Esophagus muscularis mucosa (tissue), 4 donors: ENCODE results near the gene MOCOS. TPM values are rescaled to one million over a fixed set of nuclear protein-coding genes. Genes with fewer than 3 reads are reported as not detected.

Experiments used
- DNase-seq: peaks from one replicate; pipeline ENCODE4 v3.0.0-alpha.2; 2017; ENCODE audit errors: extremely low spot score
- H3K27ac ChIP-seq, 4 donors: fragments of 200-600 bp; sonication (generic); replicated peaks in 1 of 4; 1 replicate in 3 of 4; 2 replicates in 1 of 4; pipeline ENCODE4 v1.5.1; 2016 to 2019; ENCODE audit warnings: mild to moderate bottlenecking in 1 of 4
- H3K27me3 ChIP-seq, 4 donors: fragments of 200-600 bp; sonication (generic); one replicate each; pipeline versions ENCODE4 v1.5.1 to v1.6.0; 2016 to 2019
- H3K36me3 ChIP-seq, 4 donors: fragments of 200-600 bp; sonication (generic); one replicate each; pipeline ENCODE4 v1.5.1; 2016 to 2019
- H3K4me1 ChIP-seq, 4 donors: fragments of 200-600 bp; sonication (generic); one replicate each; pipeline ENCODE4 v1.5.1; 2016 to 2019
- H3K4me3 ChIP-seq, 4 donors: fragments of 200-600 bp; sonication (generic); 1 replicate in 2 of 4; 2 replicates in 2 of 4; pipeline ENCODE4 v1.5.1; 2016 to 2019; ENCODE audit warnings: mild to moderate bottlenecking in 4 of 4, moderate library complexity in 1 of 4
- H3K9me3 ChIP-seq, 4 donors: fragments of 200-600 bp; sonication (generic); 1 replicate in 3 of 4; 2 replicates in 1 of 4; pipeline ENCODE4 v1.5.1; 2016 to 2019
- CTCF ChIP-seq, 3 experiments: fragments of 200-600 bp in 2 of 3; fragments of 450-650 bp in 1 of 3; sonication (generic) in 2 of 3; IDR thresholded peaks; one replicate each; pipeline ENCODE4 v1.5.1; 2017 to 2019; ENCODE audit warnings: antibody characterized with exemption in 3 of 3, mild to moderate bottlenecking in 2 of 3, moderate library complexity in 1 of 3
- EP300 ChIP-seq: sonication (generic); formaldehyde crosslinking; IDR thresholded peaks from one replicate; pipeline ENCODE4 v1.6.1; 2017; ENCODE audit warnings: antibody characterized with exemption
- POLR2A ChIP-seq: fragments of 450-650 bp; IDR thresholded peaks from one replicate; pipeline ENCODE4 v1.6.1; 2017; ENCODE audit warnings: antibody characterized with exemption, moderate library complexity, mild to moderate bottlenecking, low read depth
- POLR2AphosphoS5 ChIP-seq, 2 donors: sonication (generic); formaldehyde crosslinking; IDR thresholded peaks; one replicate each; pipeline ENCODE4 v1.6.1; 2017; ENCODE audit warnings: antibody characterized with exemption in 2 of 2
- WGBS: methylation state at CpG from one replicate; pipeline ENCODE4 v1.1.5; 2018; 5-methylcytosine and 5-hydroxymethylcytosine counted together
- intact Hi-C: fragments of 100-400 bp; cut with DNase I; formaldehyde crosslinking; loops from one replicate; pipeline ENCODE4 v1.15.1; 2023
- total RNA-seq, 4 donors: library from RNA; depleted of rRNA; stranded (reverse); fragments of >200 nt; gene quantifications; one replicate each; pipeline versions ENCODE4 v1.1.0 to v1.2.1, GENCODE V29; 2016

Gene MOCOS
- total RNA-seq, 4 donors from 2014 or later: 0.98 to 1.7 (median 1.4) TPM

GRCh38 chr18:36264283-36264682 lies 77.0 kb downstream of the MOCOS start:
- H3K27ac ChIP-seq: no peak overlapping the region
- 87% methylated on average over 8 of the region's 8 CpGs for WGBS
- intact Hi-C loops: no loop called here
- H3K4me1 ChIP-seq: no peaks in the 10 kb centered on the region
- TF ChIP-seq POLR2AphosphoS5 (IDR thresholded peaks at IDR 0.05) (no peak), POLR2A (no peak), CTCF (IDR thresholded peaks at IDR 0.05) (no peak), EP300 (no peak)
- H3K36me3 ChIP-seq: no peaks in the 10 kb centered on the region
- peak; percentile 72 for DNase-seq
- no peaks in the 10 kb centered on the region for H3K9me3 ChIP-seq
- no peaks in the 10 kb centered on the region for H3K27me3 ChIP-seq
- no peak overlapping the region for H3K4me3 ChIP-seq

GRCh38 chr18:36265015-36265414 lies 77.7 kb downstream of the MOCOS start:
- H3K4me1 ChIP-seq: no peaks in the 10 kb centered on the region
- H3K27me3 ChIP-seq: no peaks in the 10 kb centered on the region
- TF ChIP-seq POLR2AphosphoS5 (IDR thresholded peaks at IDR 0.05): no peak
- TF ChIP-seq EP300: no peak
- no peak for TF ChIP-seq CTCF (IDR thresholded peaks at IDR 0.05)
- no peak for TF ChIP-seq POLR2A
- WGBS: 66% methylated on average over 5 of the region's 5 CpGs
- no peak overlapping the region for H3K4me3 ChIP-seq
- DNase-seq: peak; percentile 50
- no peaks in the 10 kb centered on the region for H3K9me3 ChIP-seq
- no peak overlapping the region for H3K27ac ChIP-seq
- intact Hi-C loops: no loop called here
- no peaks in the 10 kb centered on the region for H3K36me3 ChIP-seq

- H3K4me3 ChIP-seq: no peak overlapping the region
- no peak for TF ChIP-seq CTCF (IDR thresholded peaks at IDR 0.05)
- no peak for TF ChIP-seq POLR2AphosphoS5 (IDR thresholded peaks at IDR 0.05)
- TF ChIP-seq POLR2A: no peak
- TF ChIP-seq EP300: no peak
- 77% methylated on average over 4 of the region's 4 CpGs for WGBS
- no peaks in the 10 kb centered on the region for H3K4me1 ChIP-seq
- H3K9me3 ChIP-seq: no peaks in the 10 kb centered on the region
- no peak overlapping the region for H3K27ac ChIP-seq
- intact Hi-C loops: no loop called here
- H3K36me3 ChIP-seq: no peaks in the 10 kb centered on the region
- peak; percentile 80 for DNase-seq
- no peaks in the 10 kb centered on the region for H3K27me3 ChIP-seq
Observed at GRCh38 chr18:36269157-36269556, 81.9 kb downstream of the MOCOS start.

GRCh38 chr18:36271153-36271552 lies 83.9 kb downstream of the MOCOS start:
- Histone ChIP-seq H3K36me3 (no peaks in the 10 kb centered on the region), H3K27ac (no peak overlapping the region), H3K4me3 (no peak overlapping the region), H3K4me1 (no peaks in the 10 kb centered on the region), H3K27me3 (peaks cover 0 to 8% (median 0%) of the 10 kb centered on the region in 4 donors), H3K9me3 (no peaks in the 10 kb centered on the region)
- intact Hi-C loops: no loop called here
- no peak for DNase-seq
- TF ChIP-seq CTCF (IDR thresholded peaks at IDR 0.05) (no peak), POLR2A (no peak), EP300 (no peak), POLR2AphosphoS5 (IDR thresholded peaks at IDR 0.05) (no peak)

GRCh38 chr18:36273347-36273746 lies 86.0 kb downstream of the MOCOS start:
- 97% methylated on average over 8 of the region's 8 CpGs for WGBS
- intact Hi-C loops: no loop called here
- no peak overlapping the region for H3K4me3 ChIP-seq
- TF ChIP-seq EP300: no peak
- TF ChIP-seq CTCF (IDR thresholded peaks at IDR 0.05): no peak
- no peak for TF ChIP-seq POLR2AphosphoS5 (IDR thresholded peaks at IDR 0.05)
- TF ChIP-seq POLR2A: no peak
- peaks cover 0 to 8% (median 0%) of the 10 kb centered on the region in 4 donors for H3K27me3 ChIP-seq
- H3K9me3 ChIP-seq: no peaks in the 10 kb centered on the region
- H3K27ac ChIP-seq: no peak overlapping the region
- DNase-seq: peak; percentile 77
- H3K4me1 ChIP-seq: no peaks in the 10 kb centered on the region
- no peaks in the 10 kb centered on the region for H3K36me3 ChIP-seq
